Ecto neural progenitor cell (in vitro differentiated cells): ENCODE measurements around the gene ADAT2.

ENCODE experiments used
- DNase-seq: peaks from one replicate; pipeline ENCODE4 v3.0.0-alpha.2; 2018; ENCODE audit warnings: low spot score

ADAT2 gene

DNA sequence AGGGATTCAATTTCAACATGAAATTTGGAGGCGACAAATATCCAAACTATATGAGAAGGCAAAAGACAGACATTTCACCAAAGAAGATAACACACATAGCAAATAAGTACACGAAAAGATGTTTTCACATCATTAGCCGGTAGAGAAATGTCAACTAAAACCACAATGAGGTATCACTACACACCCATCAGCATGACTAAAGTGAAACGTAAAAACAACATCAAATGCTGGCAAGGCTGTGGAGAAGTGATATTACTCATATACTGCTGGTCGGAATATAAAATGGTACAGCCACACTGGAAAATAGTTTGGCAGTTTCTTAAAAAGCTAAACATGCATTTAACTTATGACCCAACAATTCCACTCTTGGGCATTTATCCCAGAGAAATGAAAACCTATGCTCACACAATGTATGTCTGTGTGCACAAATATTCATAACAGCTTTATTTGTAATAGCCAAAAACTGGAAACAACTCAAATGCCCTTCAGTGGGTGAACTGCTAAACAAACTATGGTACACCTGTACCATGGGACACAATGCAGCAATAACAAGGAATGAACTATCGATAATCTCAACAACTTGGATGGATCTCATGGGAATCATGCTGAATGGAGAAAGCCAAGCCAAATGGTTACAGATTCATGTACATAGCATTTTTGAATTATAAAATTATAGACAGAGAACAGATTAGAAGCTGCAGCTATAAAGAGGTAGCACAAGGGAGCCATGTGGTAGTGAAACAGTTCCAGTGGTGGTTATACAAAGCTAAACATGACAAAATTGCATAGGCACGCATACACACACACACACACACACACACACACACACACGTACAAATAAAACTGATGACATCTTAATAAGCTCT lies 8.6 kb downstream of the ADAT2 start:
- DNase-seq: no peak

DNA sequence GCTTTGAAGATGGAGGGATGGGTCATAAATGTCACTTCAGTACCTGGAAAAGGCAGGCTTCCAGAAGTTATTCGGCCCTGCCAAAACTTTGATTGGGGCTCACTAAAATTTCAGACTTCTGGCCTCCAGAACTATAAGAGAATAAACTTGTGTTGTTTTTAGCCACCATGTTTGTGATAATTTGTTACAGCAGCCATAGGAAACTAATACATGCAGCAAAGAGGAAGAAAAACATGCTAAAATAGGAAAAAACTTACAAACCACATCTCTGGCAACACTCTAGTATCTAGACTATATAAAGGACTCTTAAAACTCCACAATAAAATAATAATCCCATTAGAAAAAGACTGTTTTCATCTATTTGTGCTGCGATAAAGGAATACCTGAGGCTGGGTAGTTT lies 9.5 kb downstream of the ADAT2 start:
- no peak for DNase-seq

DNA sequence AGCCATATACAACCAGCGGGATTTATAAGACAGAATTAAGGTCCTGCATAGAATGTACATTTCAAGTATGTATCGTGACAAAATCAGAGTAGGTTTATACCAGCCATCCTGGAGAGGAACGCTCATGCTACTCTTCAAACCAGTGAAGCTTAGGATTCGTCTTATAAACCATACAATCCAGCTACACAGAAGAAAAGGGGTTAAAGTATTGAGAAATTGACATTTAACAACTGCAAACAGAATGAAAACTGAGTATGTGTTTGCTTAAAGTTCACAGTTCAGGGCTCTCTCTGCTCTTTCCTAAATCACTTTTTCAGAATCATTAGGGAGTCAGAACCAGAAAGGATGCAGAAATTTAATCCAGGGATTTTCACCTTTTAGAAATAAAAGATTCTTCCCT lies 17.9 kb downstream of the ADAT2 start:
- DNase-seq: no peak

DNA sequence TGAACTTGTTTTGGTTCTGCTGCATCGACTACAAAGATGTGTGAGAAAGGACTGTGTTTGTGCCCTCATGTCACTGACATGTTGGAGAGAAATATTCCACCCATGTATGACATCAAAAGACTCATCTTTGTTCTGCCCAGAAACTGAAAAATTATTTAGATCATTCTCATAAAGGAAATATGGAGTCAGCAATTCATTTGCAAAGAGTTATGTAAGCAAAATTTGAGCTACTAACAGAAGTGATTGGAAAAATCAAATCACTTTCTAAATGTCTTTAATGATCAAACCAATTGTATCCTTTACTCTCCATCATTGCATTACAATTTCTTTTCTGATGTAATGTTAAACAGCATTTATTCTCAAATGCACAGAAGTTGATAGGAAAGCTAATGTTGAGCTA lies 19.3 kb downstream of the ADAT2 start:
- DNase-seq: no peak

DNA sequence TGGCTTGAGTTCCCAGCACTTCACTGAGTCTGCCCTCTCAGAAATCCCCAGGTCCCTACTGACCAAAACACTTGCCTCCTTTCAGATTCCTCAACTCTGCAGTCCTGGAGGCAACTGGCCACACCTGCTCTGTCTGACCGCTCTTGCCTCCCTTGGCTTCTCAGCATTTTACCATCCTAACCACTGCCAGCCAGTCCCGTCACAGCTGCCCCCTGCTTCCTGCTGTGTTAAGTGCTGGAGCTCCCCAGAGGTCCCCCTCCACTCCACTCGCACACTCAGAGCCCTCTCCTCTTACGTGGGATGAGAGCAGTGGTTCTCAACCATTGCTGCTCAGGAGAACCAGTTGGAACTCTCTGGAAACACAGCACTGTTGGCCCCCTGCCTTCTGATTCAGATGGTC lies 20.5 kb downstream of the ADAT2 start:
- no peak for DNase-seq

DNA sequence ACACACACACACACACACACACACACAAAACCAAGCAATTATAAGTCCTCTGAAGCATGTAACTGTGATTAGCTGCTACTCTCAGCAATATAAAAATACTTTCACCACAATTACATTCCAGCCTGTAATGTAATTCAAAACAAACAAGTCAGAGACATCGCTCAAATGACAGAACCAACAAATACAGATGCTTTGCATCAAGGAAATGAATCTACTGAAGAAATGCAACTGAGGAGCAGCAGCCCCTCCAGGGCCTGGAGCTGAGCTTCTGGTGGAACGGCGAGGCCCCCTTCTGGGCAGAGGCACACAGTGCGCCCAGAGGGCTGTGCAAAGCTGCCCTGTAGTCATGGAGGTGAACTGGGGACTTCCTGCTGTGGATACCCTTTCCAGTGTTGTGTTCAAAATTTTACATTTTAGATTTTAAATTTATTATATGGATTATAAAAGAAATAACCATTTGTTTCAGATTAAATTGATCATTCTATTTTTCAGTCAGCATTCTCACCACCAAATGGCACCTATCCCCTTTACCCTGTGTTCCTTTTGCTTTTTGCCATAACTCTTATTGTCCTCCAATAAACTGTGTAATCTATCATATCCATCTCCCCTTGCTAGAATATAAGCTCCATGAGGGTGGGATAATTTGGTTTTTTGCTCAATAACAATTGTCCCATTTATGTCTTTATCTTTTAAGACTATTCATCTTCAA lies 23.2 kb downstream of the ADAT2 start:
- DNase-seq: peak; percentile 81

DNA sequence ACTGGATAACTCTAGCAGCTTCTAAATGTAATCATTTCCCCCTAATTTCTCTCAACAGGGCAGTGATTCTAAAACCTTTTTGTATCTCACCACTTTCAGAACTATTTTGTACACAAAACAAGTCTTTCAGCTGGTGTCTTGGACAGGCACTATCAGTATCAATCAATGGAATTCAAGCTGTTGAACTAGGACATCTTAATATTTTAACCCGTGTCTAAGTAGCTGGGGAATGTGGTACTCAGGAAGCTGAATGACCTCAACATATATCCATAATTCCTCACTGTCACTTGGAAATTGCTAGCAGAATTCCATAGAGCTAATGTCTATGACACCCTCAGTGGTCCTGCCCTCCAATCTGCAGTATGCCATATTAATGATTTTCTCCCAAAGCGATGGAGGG lies 24.5 kb downstream of the ADAT2 start:
- no peak for DNase-seq

DNA sequence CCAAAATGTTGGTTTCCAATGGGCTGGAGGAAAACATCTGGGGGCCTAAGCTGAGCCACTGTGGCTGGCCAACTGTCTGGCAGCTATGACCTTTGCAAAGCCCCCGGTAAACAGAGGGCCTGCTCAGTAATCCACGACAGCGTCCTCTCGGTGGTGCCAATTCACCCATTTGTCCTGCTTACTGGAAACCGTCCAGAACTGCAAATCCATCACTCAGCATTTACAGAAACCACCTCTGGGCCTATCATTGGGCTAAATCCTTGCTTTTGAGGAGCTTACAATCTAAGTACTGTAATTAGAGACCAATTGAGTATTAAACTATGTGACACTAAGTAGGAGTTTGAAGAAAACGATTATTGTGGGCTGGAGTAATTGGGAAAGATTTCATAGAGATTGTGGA lies 31.0 kb downstream of the ADAT2 start:
- no peak for DNase-seq

DNA sequence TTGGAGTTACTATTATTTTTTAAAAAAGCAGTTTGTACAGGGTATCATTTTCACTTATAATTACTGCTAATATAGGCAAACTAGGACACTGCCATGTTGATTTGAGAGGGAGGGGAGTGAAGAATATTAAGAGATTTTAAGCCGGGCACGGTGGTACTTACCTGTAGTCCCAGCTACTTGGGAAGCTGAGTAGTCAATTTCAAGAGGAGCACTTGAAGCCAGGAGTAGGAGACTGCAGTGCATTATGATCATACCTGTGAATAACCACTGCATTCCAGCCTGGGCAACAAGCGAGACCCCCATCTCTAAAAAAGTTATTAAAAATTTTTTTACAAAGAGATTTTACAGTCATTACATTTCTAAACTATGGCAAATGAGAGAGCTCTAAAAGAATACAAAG lies 35.7 kb downstream of the ADAT2 start:
- no peak for DNase-seq

DNA sequence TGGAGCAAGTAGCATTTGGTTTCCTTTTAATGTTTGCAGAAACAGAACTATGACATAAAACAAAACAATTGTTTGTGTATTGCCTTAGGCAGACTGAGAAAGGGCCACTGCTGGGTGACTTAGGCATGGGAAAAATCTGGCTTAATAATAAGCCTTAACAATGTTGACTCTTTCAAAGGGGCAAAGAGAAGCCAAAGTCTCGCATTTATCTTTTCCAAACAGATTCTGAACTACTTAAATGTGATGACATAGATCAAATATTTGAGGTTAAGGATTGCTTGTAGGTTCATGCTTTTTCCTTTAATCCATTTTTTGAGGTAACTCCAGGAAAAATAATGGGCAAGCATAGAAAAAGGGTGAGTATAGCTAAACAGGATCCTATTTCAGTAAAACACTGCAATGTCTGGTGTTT lies 39.6 kb downstream of the ADAT2 start:
- DNase-seq: no peak

DNA sequence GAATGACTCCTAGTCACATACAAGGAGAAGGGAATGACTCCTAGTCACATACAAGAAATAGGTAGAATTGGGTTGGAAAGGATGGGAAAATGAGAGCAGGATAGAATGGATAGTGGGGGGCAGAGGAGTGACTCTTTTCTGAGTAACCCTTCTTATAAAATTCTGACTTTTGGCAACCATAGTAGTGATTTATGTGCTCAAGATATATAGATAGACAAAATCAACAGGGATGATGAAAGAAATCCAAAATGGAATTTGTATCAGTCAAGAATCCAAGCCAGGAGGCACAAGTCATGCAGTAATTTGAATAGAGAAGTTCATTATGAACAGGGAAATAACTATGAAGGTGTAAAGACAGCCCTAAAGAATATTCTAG lies 41.7 kb downstream of the ADAT2 start:
- DNase-seq: no peak

DNA sequence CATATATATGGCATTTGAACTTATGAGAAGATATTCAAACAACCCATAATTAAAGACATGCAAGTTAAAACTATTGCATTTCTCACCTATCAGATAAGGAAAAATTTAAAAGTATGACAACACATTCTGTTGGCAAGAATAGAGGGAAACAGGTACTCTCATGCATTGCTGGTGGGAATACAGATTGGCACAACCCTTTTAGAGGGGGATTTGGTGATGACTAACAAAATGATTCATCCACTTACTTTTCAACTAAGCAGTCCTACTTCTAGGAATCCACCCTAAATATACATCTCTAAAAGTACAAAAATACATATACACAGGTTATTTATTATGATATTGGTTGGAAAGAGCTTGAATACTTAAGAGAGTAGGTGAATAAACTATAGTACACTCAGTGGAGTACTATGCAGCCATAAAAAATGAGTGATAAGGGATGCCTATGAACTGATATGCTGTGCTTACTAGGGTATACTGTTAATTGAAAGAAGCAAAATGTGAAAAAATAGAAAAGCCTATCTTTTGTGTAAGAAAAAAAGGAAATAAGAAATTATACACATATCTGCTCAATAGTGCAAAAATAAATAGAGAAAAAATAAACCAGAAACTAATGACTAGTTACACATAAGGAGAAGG lies 42.2 kb downstream of the ADAT2 start:
- no peak for DNase-seq

DNA sequence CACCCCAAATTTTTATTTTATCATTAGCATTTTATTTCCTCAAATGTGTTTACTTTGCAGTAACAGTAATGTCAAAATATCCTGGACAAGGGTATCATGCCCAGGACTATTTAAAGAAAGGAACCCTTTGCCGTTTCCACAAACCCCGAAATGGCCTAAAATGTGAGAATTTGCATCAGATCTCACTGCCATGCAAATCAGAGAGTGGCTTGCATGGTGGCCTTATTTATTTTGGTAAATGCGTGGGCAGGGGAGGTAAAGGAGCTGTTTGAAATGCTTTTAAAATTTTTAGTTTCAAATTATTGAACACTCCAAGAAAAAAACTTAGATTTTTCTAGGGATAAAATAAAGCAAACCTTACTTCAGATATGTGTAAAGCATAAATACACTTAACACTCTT lies 43.8 kb downstream of the ADAT2 start:
- DNase-seq: no peak

DNA sequence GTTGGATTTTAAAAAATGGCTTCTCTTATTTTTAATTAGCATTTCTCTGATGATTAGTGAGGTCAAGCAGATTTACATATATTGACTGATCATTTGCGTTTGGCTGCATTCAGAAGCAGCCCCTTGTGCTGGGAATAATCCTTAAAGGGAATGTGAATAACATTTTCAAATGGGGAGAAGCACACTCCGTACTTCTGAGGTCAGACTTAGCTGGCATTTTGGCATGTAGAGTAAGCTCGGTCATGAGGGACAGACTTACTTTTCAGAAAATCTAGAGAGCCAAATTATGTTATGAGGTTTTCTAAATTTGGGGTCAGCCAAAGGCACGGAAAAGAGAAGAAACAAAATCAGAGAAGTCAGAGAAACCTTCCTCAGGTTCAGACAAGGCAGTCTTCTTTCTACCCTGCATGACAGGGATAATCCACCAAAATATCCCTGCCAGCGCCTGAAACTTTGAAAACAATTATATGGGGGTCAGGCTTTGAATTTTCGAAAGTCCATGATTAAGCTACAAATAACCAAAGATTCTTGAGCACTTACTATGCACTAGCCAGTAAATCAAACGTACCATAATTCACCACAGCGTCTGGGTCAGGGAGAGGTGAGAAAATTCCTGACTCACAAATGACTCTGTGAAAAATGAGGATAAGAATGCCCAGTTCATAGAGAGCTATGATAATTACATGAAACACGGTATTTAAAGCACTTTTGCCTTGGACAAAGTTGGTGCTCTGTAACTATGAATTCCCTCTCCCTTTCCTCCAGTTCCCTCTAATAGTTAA lies 44.9 kb downstream of the ADAT2 start:
- no peak for DNase-seq

DNA sequence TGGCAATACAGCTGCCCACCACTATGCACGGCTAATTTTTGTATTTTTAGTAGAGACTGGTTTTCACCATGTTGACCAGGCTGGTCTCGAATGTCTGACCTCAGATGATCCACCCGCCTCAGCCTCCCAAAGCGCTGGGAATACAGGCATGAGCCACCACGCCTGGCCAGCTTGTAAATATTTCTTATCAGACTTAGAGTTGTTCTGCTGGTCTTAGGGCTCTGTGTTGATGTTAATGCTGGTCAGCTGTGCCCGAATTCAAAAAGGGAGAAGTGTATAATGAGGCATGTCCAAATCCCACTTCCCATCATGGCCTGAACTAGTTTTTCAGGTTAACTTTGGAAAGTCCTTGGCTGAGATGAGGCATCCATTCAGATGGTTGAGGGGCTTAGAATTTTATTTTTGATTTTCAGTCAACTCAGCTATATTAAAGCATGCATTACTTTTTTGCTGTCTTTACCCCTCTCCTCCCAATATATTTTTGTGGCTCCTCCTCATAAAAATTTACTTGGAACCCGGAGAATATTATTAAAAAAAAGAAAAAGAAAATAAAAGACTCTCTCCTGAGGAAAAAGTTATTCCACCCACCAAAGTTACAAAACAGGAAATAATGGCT lies 47.7 kb downstream of the ADAT2 start:
- no peak for DNase-seq

DNA sequence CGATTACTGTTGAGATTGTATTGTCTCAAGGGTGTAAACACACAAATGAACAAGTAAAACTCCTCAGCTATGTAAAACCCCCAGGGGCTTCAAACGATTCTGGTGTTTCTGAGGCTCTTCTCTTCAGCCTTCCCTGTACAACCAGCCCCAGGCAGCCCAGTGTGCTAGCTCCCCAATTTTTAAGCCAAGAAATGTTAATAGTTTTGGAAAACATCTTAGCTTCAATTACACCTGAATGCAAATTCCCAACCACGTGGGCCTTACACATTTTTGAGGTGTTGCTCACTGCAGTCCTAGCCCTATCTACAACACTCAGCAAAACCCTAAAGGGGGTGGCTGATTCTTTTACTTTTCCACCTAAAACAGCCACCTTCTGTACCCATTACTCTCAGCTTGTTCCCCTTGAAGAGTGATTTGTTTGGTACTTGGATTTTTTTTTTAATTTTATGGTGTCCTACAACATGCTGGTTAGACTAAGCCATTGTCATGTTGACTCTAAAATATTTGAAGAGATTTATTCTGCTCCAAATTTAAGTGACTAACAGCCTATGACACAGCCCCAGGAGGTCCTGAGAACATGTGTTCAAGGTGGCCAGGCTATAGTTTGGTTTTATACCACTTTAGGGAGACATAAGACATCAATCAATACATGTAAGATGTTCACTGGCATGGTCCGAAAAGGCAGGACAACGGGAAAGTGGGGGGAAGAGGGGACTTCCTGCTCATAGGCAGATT lies 48.7 kb downstream of the ADAT2 start:
- no peak for DNase-seq

DNA sequence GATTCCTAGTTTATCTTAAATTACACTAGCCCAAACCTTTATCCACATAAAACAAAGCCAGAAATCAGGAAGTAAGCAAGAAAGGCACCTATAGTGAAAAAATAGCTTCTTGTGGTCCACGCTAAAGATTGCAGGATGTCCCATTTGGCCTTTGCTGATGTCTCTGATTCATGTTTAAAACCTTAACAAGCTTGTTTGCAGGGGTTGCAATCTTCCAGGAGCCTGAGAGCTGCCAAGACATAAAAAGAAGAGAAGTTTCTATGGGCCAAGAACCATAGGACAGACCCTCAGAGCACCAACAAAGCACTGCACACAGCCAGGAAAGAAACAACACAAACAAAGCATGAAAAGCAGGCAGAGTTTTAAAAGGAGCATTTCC lies 49.4 kb downstream of the ADAT2 start:
- no peak for DNase-seq

DNA sequence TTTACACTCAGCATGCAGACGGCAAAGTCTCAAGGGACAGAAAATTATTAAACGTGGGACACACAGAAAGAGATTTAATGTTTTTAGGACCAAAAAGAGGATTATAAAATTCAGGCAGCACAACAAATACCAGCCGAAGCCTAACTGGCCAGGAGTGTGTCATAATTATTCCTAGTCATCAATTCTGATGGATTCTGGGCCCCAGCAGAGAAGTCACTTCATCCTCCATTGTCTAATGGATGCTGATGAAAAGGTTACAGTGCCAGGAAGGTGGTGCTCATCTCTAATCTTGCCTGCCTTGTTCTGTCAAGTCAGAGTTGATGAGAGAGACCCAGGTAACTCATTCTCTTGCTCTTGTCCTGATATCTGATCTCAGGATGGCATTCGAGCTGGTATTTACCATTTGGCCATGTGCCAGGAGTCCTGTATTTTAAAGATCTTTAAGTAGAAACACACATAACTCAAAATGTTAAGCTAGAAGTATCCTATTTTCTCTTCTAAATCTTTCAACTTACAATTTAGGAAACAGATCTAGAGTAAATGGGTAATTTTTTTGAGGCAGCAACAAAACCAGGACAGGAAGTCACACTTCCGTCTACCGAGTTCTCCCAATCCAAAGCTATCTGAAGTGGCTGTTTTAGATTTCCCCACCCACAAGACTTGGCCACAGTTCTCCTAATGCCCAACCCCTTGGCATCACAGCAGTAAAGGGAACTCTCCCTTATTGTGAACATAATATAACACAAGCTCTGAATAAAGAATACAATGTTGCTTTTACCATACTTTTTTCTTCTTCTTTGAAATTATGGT lies 50.0 kb downstream of the ADAT2 start:
- no peak for DNase-seq

DNA sequence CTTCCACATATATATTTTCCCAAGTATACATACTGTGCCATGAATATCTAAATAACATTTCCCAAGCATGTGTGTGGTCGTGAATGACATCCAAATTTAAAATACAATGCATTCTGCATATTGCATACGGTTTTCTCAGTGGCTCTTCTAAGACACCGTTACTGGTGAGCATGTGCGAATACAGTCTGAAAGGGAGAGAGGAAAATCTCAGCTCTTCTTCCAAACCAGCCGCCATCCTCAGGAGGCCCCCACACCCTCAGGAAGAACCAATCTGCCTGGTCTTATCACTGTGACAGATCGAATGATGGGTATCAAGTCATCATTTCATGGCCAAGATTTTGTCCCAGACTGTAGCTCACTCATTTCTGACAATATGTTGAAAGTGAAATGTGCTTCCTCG lies 50.7 kb downstream of the ADAT2 start:
- no peak for DNase-seq

DNA sequence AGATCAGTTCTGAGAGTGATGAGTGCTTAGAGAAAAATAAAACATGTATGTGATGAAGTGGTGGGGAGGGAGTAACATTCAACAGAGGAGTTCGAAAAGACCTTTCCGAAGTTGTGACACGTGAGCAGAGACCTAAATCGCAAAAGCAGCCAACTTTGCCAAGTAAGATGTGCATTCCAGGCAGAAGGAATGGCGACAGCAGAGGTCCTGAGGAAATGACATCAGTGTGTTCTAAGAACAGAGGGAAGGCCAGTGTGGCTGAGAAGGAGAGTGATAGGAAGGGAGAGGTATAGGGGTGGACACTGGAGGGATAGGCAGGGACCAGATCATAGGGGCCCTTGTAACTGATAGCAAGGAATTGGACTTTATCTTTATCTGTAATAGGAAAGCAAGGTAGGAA lies 51.3 kb downstream of the ADAT2 start:
- no peak for DNase-seq
